ENCODE measurements around the gene BCAR3.

BCAR3 gene

GRCh38 chr1:93668951-93669350 lies 12.7 kb downstream of the BCAR3 start:
- peak overlapping the region; percentile 94 for H3K27ac ChIP-seq (ENCODE audit: poor library complexity, severe bottlenecking)
- no peaks in the 10 kb centered on the region for H3K27me3 ChIP-seq (ENCODE audit: insufficient read depth, poor library complexity, severe bottlenecking)
- H3K4me1 ChIP-seq (ENCODE audit: insufficient read depth, poor library complexity, severe bottlenecking) = peaks cover 89% of the 10 kb centered on the region
- ATAC-seq (ENCODE audit: low read depth) (no peak), DNase-seq (ENCODE audit: low spot score) (no peak)
- no peaks in the 10 kb centered on the region for H3K9me3 ChIP-seq (ENCODE audit: severe bottlenecking)
- H3K4me3 ChIP-seq (ENCODE audit: severe bottlenecking) = no peak overlapping the region
- peaks cover 100% of the 10 kb centered on the region for H3K36me3 ChIP-seq (ENCODE audit: low read depth)
- no peak for TF ChIP-seq CTCF (IDR thresholded peaks at IDR 0.05; ENCODE audit: poor library complexity, severe bottlenecking)

GRCh38 chr1:93668121-93668520 lies 13.5 kb downstream of the BCAR3 start:
- no peak for TF ChIP-seq CTCF (IDR thresholded peaks at IDR 0.05; ENCODE audit: poor library complexity, severe bottlenecking)
- DNase-seq (ENCODE audit: low spot score) (no peak), ATAC-seq (ENCODE audit: low read depth) (no peak)
- Histone ChIP-seq H3K27ac (ENCODE audit: poor library complexity, severe bottlenecking) (peak overlapping the region; percentile 94), H3K4me3 (ENCODE audit: severe bottlenecking) (no peak overlapping the region), H3K4me1 (ENCODE audit: insufficient read depth, poor library complexity, severe bottlenecking) (peaks cover 89% of the 10 kb centered on the region), H3K27me3 (ENCODE audit: insufficient read depth, poor library complexity, severe bottlenecking) (no peaks in the 10 kb centered on the region), H3K9me3 (ENCODE audit: severe bottlenecking) (no peaks in the 10 kb centered on the region), H3K36me3 (ENCODE audit: low read depth) (peaks cover 100% of the 10 kb centered on the region)

- no peak for DNase-seq (ENCODE audit: low spot score)
- Histone ChIP-seq H3K36me3 (ENCODE audit: low read depth) (peaks cover 100% of the 10 kb centered on the region), H3K4me1 (ENCODE audit: insufficient read depth, poor library complexity, severe bottlenecking) (peaks cover 89% of the 10 kb centered on the region), H3K27ac (ENCODE audit: poor library complexity, severe bottlenecking) (peak overlapping the region; percentile 94), H3K4me3 (ENCODE audit: severe bottlenecking) (no peak overlapping the region), H3K27me3 (ENCODE audit: insufficient read depth, poor library complexity, severe bottlenecking) (no peaks in the 10 kb centered on the region), H3K9me3 (ENCODE audit: severe bottlenecking) (no peaks in the 10 kb centered on the region)
- ATAC-seq (ENCODE audit: low read depth) = no peak
- no peak for TF ChIP-seq CTCF (IDR thresholded peaks at IDR 0.05; ENCODE audit: poor library complexity, severe bottlenecking)
These were observed 14.0 kb downstream of the BCAR3 start for GRCh38 chr1:93667642-93668041.

GRCh38 chr1:93666613-93667384 lies 14.8 kb downstream of the BCAR3 start:
- H3K36me3 ChIP-seq (ENCODE audit: low read depth) = peaks cover 100% of the 10 kb centered on the region
- H3K4me1 ChIP-seq (ENCODE audit: insufficient read depth, poor library complexity, severe bottlenecking) = peaks cover 89% of the 10 kb centered on the region
- H3K27me3 ChIP-seq (ENCODE audit: insufficient read depth, poor library complexity, severe bottlenecking) = no peaks in the 10 kb centered on the region
- no peaks in the 10 kb centered on the region for H3K9me3 ChIP-seq (ENCODE audit: severe bottlenecking)
- no peak overlapping the region for H3K4me3 ChIP-seq (ENCODE audit: severe bottlenecking)
- DNase-seq (ENCODE audit: low spot score) = no peak
- H3K27ac ChIP-seq (ENCODE audit: poor library complexity, severe bottlenecking) = peak overlapping the region; percentile 94
- peak; percentile 54 for ATAC-seq (ENCODE audit: low read depth)
- no peak for TF ChIP-seq CTCF (IDR thresholded peaks at IDR 0.05; ENCODE audit: poor library complexity, severe bottlenecking)

GRCh38 chr1:93665015-93665414 lies 16.6 kb downstream of the BCAR3 start:
- H3K27me3 ChIP-seq (ENCODE audit: insufficient read depth, poor library complexity, severe bottlenecking) = no peaks in the 10 kb centered on the region
- no peaks in the 10 kb centered on the region for H3K9me3 ChIP-seq (ENCODE audit: severe bottlenecking)
- H3K36me3 ChIP-seq (ENCODE audit: low read depth) = peaks cover 97% of the 10 kb centered on the region
- ATAC-seq (ENCODE audit: low read depth) (peak; percentile 3; the same call in 2 of the 3 replicates), DNase-seq (ENCODE audit: low spot score) (no peak)
- H3K4me1 ChIP-seq (ENCODE audit: insufficient read depth, poor library complexity, severe bottlenecking) = peaks cover 74% of the 10 kb centered on the region
- H3K4me3 ChIP-seq (ENCODE audit: severe bottlenecking) = no peak overlapping the region
- peak overlapping the region; percentile 94 for H3K27ac ChIP-seq (ENCODE audit: poor library complexity, severe bottlenecking)
- no peak for TF ChIP-seq CTCF (IDR thresholded peaks at IDR 0.05; ENCODE audit: poor library complexity, severe bottlenecking)

All from RWPE2 (cell line).